Measurements from ENCODE around the gene FRMD4A. TPM values are rescaled to one million over a fixed set of nuclear protein-coding genes. Genes with fewer than 3 reads are reported as not detected.

FRMD4A gene
- total RNA-seq, 2 donors from 2014 or later: 8.6 to 10.2 TPM

DNA sequence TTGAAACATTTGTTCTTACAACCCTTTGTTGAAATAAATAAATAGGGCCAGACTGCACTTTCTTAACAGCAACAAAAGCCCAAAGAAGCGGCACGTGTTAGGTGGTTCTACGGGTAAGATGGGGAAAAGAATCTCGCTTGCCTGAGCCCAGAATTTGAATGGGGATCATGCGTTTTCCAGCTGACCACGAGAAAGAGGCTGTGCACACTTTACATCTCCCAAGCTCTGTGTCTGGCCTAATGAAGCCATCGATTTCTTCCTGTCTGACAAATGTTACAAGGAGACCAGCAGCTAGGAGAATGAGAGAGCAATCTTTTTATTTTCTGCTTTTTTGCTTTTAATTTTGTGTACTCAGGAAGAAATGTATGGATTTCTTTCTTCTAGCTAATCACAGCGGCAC is 52.2 kb downstream of the FRMD4A start:
- intact Hi-C loops (cut with DNase I): no loop called here
- Histone ChIP-seq H3K27ac (no peak overlapping the region), H3K27me3 (no peaks in the 10 kb centered on the region), H3K9me3 (no peaks in the 10 kb centered on the region), H3K4me3 (no peak overlapping the region), H3K4me1 (no peaks in the 10 kb centered on the region), H3K36me3 (no peaks in the 10 kb centered on the region), H3K9ac (ENCODE audit: low read depth in 2 of 2, low read length in 2 of 2) (no peak overlapping the region)
- no peak for DNase-seq
- TF ChIP-seq CTCF (IDR thresholded peaks at IDR 0.05): no peak

GRCh38 chr10:14276210-14276609 is 54.5 kb downstream of the FRMD4A start:
- no peaks in the 10 kb centered on the region for H3K27me3 ChIP-seq
- no peak overlapping the region for H3K27ac ChIP-seq
- no peaks in the 10 kb centered on the region for H3K36me3 ChIP-seq
- H3K4me3 ChIP-seq: no peak overlapping the region
- DNase-seq: no peak
- intact Hi-C loops (cut with DNase I): no loop called here
- H3K9ac ChIP-seq (ENCODE audit: low read depth in 2 of 2, low read length in 2 of 2): no peak overlapping the region
- TF ChIP-seq CTCF (IDR thresholded peaks at IDR 0.05): no peak
- H3K4me1 ChIP-seq: no peaks in the 10 kb centered on the region
- H3K9me3 ChIP-seq: no peaks in the 10 kb centered on the region

GRCh38 chr10:14271621-14272020 is 59.1 kb downstream of the FRMD4A start:
- intact Hi-C loops (cut with DNase I): no loop called here
- no peak overlapping the region for H3K9ac ChIP-seq (ENCODE audit: low read depth in 2 of 2, low read length in 2 of 2)
- no peaks in the 10 kb centered on the region for H3K36me3 ChIP-seq
- H3K4me1 ChIP-seq: no peaks in the 10 kb centered on the region
- TF ChIP-seq CTCF (IDR thresholded peaks at IDR 0.05): no peak
- DNase-seq: no peak
- no peak overlapping the region for H3K27ac ChIP-seq
- H3K4me3 ChIP-seq: no peak overlapping the region
- H3K9me3 ChIP-seq: no peaks in the 10 kb centered on the region
- H3K27me3 ChIP-seq: no peaks in the 10 kb centered on the region

DNA sequence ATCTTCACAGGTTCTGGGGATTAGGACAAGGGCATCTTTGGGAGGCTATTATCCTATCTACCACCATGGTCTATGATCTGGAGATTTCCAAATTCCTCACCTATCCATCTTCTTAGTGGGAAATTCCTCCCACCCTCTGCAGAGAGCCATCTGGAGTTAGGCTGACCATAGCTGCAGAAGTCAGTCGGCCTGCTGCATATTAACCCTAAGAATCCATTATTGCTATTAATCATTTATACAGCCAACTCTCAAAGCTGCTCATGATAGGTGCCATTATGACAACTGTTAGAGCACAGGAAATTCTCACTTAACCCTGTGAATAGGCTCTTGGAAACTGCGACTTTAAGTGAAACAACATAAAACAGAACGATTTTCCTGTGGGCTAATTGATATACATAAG is 60.4 kb downstream of the FRMD4A start:
- no peak overlapping the region for H3K4me3 ChIP-seq
- H3K4me1 ChIP-seq: no peaks in the 10 kb centered on the region
- H3K9me3 ChIP-seq: no peaks in the 10 kb centered on the region
- no peak for TF ChIP-seq CTCF (IDR thresholded peaks at IDR 0.05)
- DNase-seq: no peak
- H3K9ac ChIP-seq (ENCODE audit: low read depth in 2 of 2, low read length in 2 of 2): no peak overlapping the region
- no peaks in the 10 kb centered on the region for H3K27me3 ChIP-seq
- intact Hi-C loops (cut with DNase I): no loop called here
- H3K36me3 ChIP-seq: no peaks in the 10 kb centered on the region
- no peak overlapping the region for H3K27ac ChIP-seq

- no peak overlapping the region for H3K9ac ChIP-seq (ENCODE audit: low read depth in 2 of 2, low read length in 2 of 2)
- DNase-seq: no peak
- no peak overlapping the region for H3K4me3 ChIP-seq
- no peak overlapping the region for H3K27ac ChIP-seq
- H3K9me3 ChIP-seq: no peaks in the 10 kb centered on the region
- H3K4me1 ChIP-seq: no peaks in the 10 kb centered on the region
- intact Hi-C loops (cut with DNase I): no loop called here
- no peak for TF ChIP-seq CTCF (IDR thresholded peaks at IDR 0.05)
- no peaks in the 10 kb centered on the region for H3K36me3 ChIP-seq
- H3K27me3 ChIP-seq: no peaks in the 10 kb centered on the region
Measured at GRCh38 chr10:14265709-14266108, 65.0 kb downstream of the FRMD4A start.
